Measurements from ENCODE around the gene CPEB1. TPM values are rescaled to one million over a fixed set of nuclear protein-coding genes. Genes with fewer than 3 reads are reported as not detected.
A peak's percentile ranks its signal among the peaks of the same experiment; 100 is the strongest.

CPEB1 gene
- polyA plus RNA-seq, 4 donors, result 0.27 to 2.8 (median 0.50) TPM; not detected in 1

GRCh38 chr15:82656641-82657266, 9.6 kb upstream of the CPEB1 start:
- WGBS, 3 donors, result 50 to 61% (median 57%) methylated on average over 7 of the region's 7 CpGs
- Histone ChIP-seq H3K4me1 (ENCODE audit: control insufficient read depth in 3 of 3, insufficient read depth in 2 of 3, low read depth in 1 of 3, low read length in 2 of 3) (no peaks in the 10 kb centered on the region), H3K9me3 (ENCODE audit: control insufficient read depth in 2 of 2, insufficient read depth in 1 of 2, low read depth in 1 of 2, low read length in 1 of 2) (no peaks in the 10 kb centered on the region), H3K36me3 (ENCODE audit: control insufficient read depth in 3 of 3, insufficient read depth in 2 of 3, low read depth in 1 of 3, low read length in 3 of 3) (no peaks in the 10 kb centered on the region), H3K27me3 (ENCODE audit: control insufficient read depth in 3 of 3, insufficient read depth in 3 of 3, low read length in 3 of 3) (no peaks in the 10 kb centered on the region), H3K27ac (ENCODE audit: low read depth in 1 of 3, low read length in 2 of 3) (no peak overlapping the region), H3K4me3 (ENCODE audit: low read depth in 1 of 3, low read length in 3 of 3) (no peak overlapping the region)
- DNase-seq (no peak), FAIRE-seq (no peak)

- Histone ChIP-seq H3K4me3 (ENCODE audit: low read depth in 1 of 3, low read length in 3 of 3) (no peak overlapping the region), H3K9me3 (ENCODE audit: control insufficient read depth in 2 of 2, insufficient read depth in 1 of 2, low read depth in 1 of 2, low read length in 1 of 2) (no peaks in the 10 kb centered on the region), H3K4me1 (ENCODE audit: control insufficient read depth in 3 of 3, insufficient read depth in 2 of 3, low read depth in 1 of 3, low read length in 2 of 3) (no peaks in the 10 kb centered on the region), H3K36me3 (ENCODE audit: control insufficient read depth in 3 of 3, insufficient read depth in 2 of 3, low read depth in 1 of 3, low read length in 3 of 3) (no peaks in the 10 kb centered on the region), H3K27me3 (ENCODE audit: control insufficient read depth in 3 of 3, insufficient read depth in 3 of 3, low read length in 3 of 3) (no peaks in the 10 kb centered on the region), H3K27ac (ENCODE audit: low read depth in 1 of 3, low read length in 2 of 3) (no peak overlapping the region)
- DNase-seq (no peak), FAIRE-seq (no peak)
- WGBS, 3 donors, result 52 to 72% (median 52%) methylated on average over 3 of the region's 3 CpGs
These were observed 8.4 kb upstream of the CPEB1 start for GRCh38 chr15:82655606-82656005.

GRCh38 chr15:82653483-82654168, 6.5 kb upstream of the CPEB1 start:
- Histone ChIP-seq H3K9me3 (ENCODE audit: control insufficient read depth in 2 of 2, insufficient read depth in 1 of 2, low read depth in 1 of 2, low read length in 1 of 2) (no peaks in the 10 kb centered on the region), H3K27me3 (ENCODE audit: control insufficient read depth in 3 of 3, insufficient read depth in 3 of 3, low read length in 3 of 3) (peaks cover 1 to 11% (median 2%) of the 10 kb centered on the region in 3 donors), H3K27ac (ENCODE audit: low read depth in 1 of 3, low read length in 2 of 3) (no peak overlapping the region), H3K4me1 (ENCODE audit: control insufficient read depth in 3 of 3, insufficient read depth in 2 of 3, low read depth in 1 of 3, low read length in 2 of 3) (no peaks in the 10 kb centered on the region), H3K36me3 (ENCODE audit: control insufficient read depth in 3 of 3, insufficient read depth in 2 of 3, low read depth in 1 of 3, low read length in 3 of 3) (no peaks in the 10 kb centered on the region), H3K4me3 (ENCODE audit: low read depth in 1 of 3, low read length in 3 of 3) (no peak overlapping the region)
- 59 to 61% (median 60%) methylated on average over 3 of the region's 3 CpGs for WGBS, 3 donors
- no peak for FAIRE-seq
- no peak for DNase-seq

- H3K4me1 ChIP-seq (ENCODE audit: control insufficient read depth in 3 of 3, insufficient read depth in 2 of 3, low read depth in 1 of 3, low read length in 2 of 3), result peaks cover 0 to 6% (median 0%) of the 10 kb centered on the region in 3 donors
- H3K27ac ChIP-seq (ENCODE audit: low read depth in 1 of 3, low read length in 2 of 3), result no peak overlapping the region
- DNase-seq (no peak), FAIRE-seq (no peak)
- H3K4me3 ChIP-seq (ENCODE audit: low read depth in 1 of 3, low read length in 3 of 3), result no peak overlapping the region
- peaks cover 7 to 23% (median 14%) of the 10 kb centered on the region in 3 donors for H3K27me3 ChIP-seq (ENCODE audit: control insufficient read depth in 3 of 3, insufficient read depth in 3 of 3, low read length in 3 of 3)
- H3K36me3 ChIP-seq (ENCODE audit: control insufficient read depth in 3 of 3, insufficient read depth in 2 of 3, low read depth in 1 of 3, low read length in 3 of 3), result no peaks in the 10 kb centered on the region
- 79 to 89% (median 87%) methylated on average over 2 of the region's 2 CpGs for WGBS, 3 donors
- H3K9me3 ChIP-seq (ENCODE audit: control insufficient read depth in 2 of 2, insufficient read depth in 1 of 2, low read depth in 1 of 2, low read length in 1 of 2), result peaks cover 0 to 4% of the 10 kb centered on the region in 2 donors
These were observed 4.5 kb upstream of the CPEB1 start for GRCh38 chr15:82651708-82652107.

GRCh38 chr15:82650046-82650670, 3.0 kb upstream of the CPEB1 start:
- FAIRE-seq, result no peak

GRCh38 chr15:82649226-82649999, 2.2 kb upstream of the CPEB1 start:
- H3K4me1 ChIP-seq (ENCODE audit: control insufficient read depth in 3 of 3, insufficient read depth in 2 of 3, low read depth in 1 of 3, low read length in 2 of 3), result peaks cover 0 to 8% (median 0%) of the 10 kb centered on the region in 3 donors
- peaks cover 0 to 5% of the 10 kb centered on the region in 2 donors for H3K9me3 ChIP-seq (ENCODE audit: control insufficient read depth in 2 of 2, insufficient read depth in 1 of 2, low read depth in 1 of 2, low read length in 1 of 2)
- no peaks in the 10 kb centered on the region for H3K36me3 ChIP-seq (ENCODE audit: control insufficient read depth in 3 of 3, insufficient read depth in 2 of 3, low read depth in 1 of 3, low read length in 3 of 3)
- WGBS, 3 donors, result 71 to 75% (median 73%) methylated on average over 11 of the region's 11 CpGs
- no peak overlapping the region for H3K27ac ChIP-seq (ENCODE audit: low read depth in 1 of 3, low read length in 2 of 3)
- H3K27me3 ChIP-seq (ENCODE audit: control insufficient read depth in 3 of 3, insufficient read depth in 3 of 3, low read length in 3 of 3), result peaks cover 14 to 46% (median 17%) of the 10 kb centered on the region in 3 donors
- DNase-seq, result no peak
- no peak overlapping the region for H3K4me3 ChIP-seq (ENCODE audit: low read depth in 1 of 3, low read length in 3 of 3)
- no peak for FAIRE-seq

More at GRCh38 chr15:82650046-82650670, 3.0 kb upstream of the CPEB1 start:
- Histone ChIP-seq H3K27me3 (ENCODE audit: control insufficient read depth in 3 of 3, insufficient read depth in 3 of 3, low read length in 3 of 3) (peaks cover 13 to 39% (median 14%) of the 10 kb centered on the region in 3 donors), H3K4me1 (ENCODE audit: control insufficient read depth in 3 of 3, insufficient read depth in 2 of 3, low read depth in 1 of 3, low read length in 2 of 3) (peaks cover 0 to 8% (median 0%) of the 10 kb centered on the region in 3 donors), H3K36me3 (ENCODE audit: control insufficient read depth in 3 of 3, insufficient read depth in 2 of 3, low read depth in 1 of 3, low read length in 3 of 3) (no peaks in the 10 kb centered on the region), H3K27ac (ENCODE audit: low read depth in 1 of 3, low read length in 2 of 3) (no peak overlapping the region), H3K9me3 (ENCODE audit: control insufficient read depth in 2 of 2, insufficient read depth in 1 of 2, low read depth in 1 of 2, low read length in 1 of 2) (peaks cover 0 to 5% of the 10 kb centered on the region in 2 donors), H3K4me3 (ENCODE audit: low read depth in 1 of 3, low read length in 3 of 3) (no peak overlapping the region)
- DNase-seq, result no peak

GRCh38 chr15:82648257-82649103, 1.3 kb upstream of the CPEB1 start:
- 14 to 23% (median 16%) methylated on average over 41 of the region's 41 CpGs for WGBS, 3 donors
- FAIRE-seq (no peak), DNase-seq (peak in 1 of 2 donors; percentile 7)
- no peak overlapping the region for H3K4me3 ChIP-seq (ENCODE audit: low read depth in 1 of 3, low read length in 3 of 3)
- H3K4me1 ChIP-seq (ENCODE audit: control insufficient read depth in 3 of 3, insufficient read depth in 2 of 3, low read depth in 1 of 3, low read length in 2 of 3), result peaks cover 0 to 8% (median 0%) of the 10 kb centered on the region in 3 donors
- H3K9me3 ChIP-seq (ENCODE audit: control insufficient read depth in 2 of 2, insufficient read depth in 1 of 2, low read depth in 1 of 2, low read length in 1 of 2), result peaks cover 0 to 5% of the 10 kb centered on the region in 2 donors
- no peaks in the 10 kb centered on the region for H3K36me3 ChIP-seq (ENCODE audit: control insufficient read depth in 3 of 3, insufficient read depth in 2 of 3, low read depth in 1 of 3, low read length in 3 of 3)
- peaks cover 14 to 53% (median 20%) of the 10 kb centered on the region in 3 donors for H3K27me3 ChIP-seq (ENCODE audit: control insufficient read depth in 3 of 3, insufficient read depth in 3 of 3, low read length in 3 of 3)
- H3K27ac ChIP-seq (ENCODE audit: low read depth in 1 of 3, low read length in 2 of 3), result no peak overlapping the region
